Stimulated activated CD4-positive, alpha-beta T cell treated with anti-CD3 and anti-CD28 coated beads, Interleukin-2, amount 100 ng/mL, for 4 hours (primary cell): Measurements from ENCODE around the gene IDNK.

ENCODE experiments used
- DNase-seq: peaks from one replicate; pipeline ENCODE4 v3.0.0-alpha.2; 2020; ENCODE audit warnings: low read depth

The IDNK gene

GRCh38 chr9:83691492-83691891 lies 68.5 kb downstream of the IDNK start:
- no peak for DNase-seq
